A673 (cell line): ENCODE results near the gene TMPRSS11F.

Experiments used
- CTCF ChIP-seq: fragments of 300-800, 200-600 bp; sonication (generic); conservative IDR thresholded peaks from 2 replicates; pipeline ENCODE4 v1.5.1; 2017; ENCODE audit warnings: low read depth, mild to moderate bottlenecking, antibody characterized with exemption, low read length, moderate library complexity, mixed read lengths
- EZH2 ChIP-seq: fragments of 200-600 bp; sonication (generic); IDR thresholded peaks from 2 replicates; pipeline ENCODE4 v1.6.1; 2017; ENCODE audit warnings: borderline replicate concordance, low read depth, mild to moderate bottlenecking, mixed read lengths, antibody characterized with exemption, low read length; ENCODE audit not compliant: poor library complexity, severe bottlenecking

GRCh38 chr4:68119921-68120320 is 9.7 kb downstream of the TMPRSS11F start:
- TF ChIP-seq EZH2 (no peak), CTCF (no peak)
